Esophagus squamous epithelium (tissue), 5 donors: ENCODE measurements around the gene ANKRD23. TPM values are rescaled to one million over a fixed set of nuclear protein-coding genes. Genes with fewer than 3 reads are reported as not detected.

ENCODE experiments used
- DNase-seq: peaks from one replicate; lab custom pipeline; 2025; lab: John Stamatoyannopoulos, UW
- H3K27ac ChIP-seq, 4 donors: fragments of 200-600 bp; sonication (generic); one replicate each; pipeline ENCODE4 v1.5.1; 2016 to 2019; ENCODE audit warnings: mild to moderate bottlenecking in 1 of 4
- H3K27me3 ChIP-seq, 4 donors: fragments of 200-600 bp; sonication (generic); 1 replicate in 3 of 4; 2 replicates in 1 of 4; pipeline versions ENCODE4 v1.5.1 to v1.6.0; 2017 to 2021; ENCODE audit warnings: antibody characterized with exemption in 1 of 4
- H3K36me3 ChIP-seq, 3 donors: fragments of 200-600 bp; sonication (generic); one replicate each; pipeline ENCODE4 v1.5.1; 2016 to 2019
- H3K4me1 ChIP-seq, 3 donors: fragments of 200-600 bp; sonication (generic); one replicate each; pipeline ENCODE4 v1.5.1; 2017 to 2019
- H3K4me3 ChIP-seq, 4 donors: fragments of 200-600 bp; sonication (generic); 1 replicate in 3 of 4; 2 replicates in 1 of 4; pipeline ENCODE4 v1.5.1; 2016 to 2019; ENCODE audit warnings: mild to moderate bottlenecking in 2 of 4, moderate library complexity in 1 of 4
- H3K9me3 ChIP-seq, 3 donors: fragments of 200-600 bp; sonication (generic); one replicate each; pipeline ENCODE4 v1.5.1; 2016 to 2019
- CTCF ChIP-seq, 6 experiments: fragments of 450-650 bp in 4 of 6; fragments of 200-600 bp in 2 of 6; sonication (generic) in 2 of 6; IDR thresholded peaks; one replicate each; pipeline ENCODE4 v1.5.1; 2016 to 2019; ENCODE audit warnings: antibody characterized with exemption in 6 of 6, mild to moderate bottlenecking in 4 of 6, moderate library complexity in 4 of 6
- POLR2A ChIP-seq, 4 donors: fragments of 450-650 bp; IDR thresholded peaks; one replicate each; pipeline ENCODE4 v1.6.1; 2017; ENCODE audit warnings: antibody characterized with exemption in 4 of 4, mild to moderate bottlenecking in 4 of 4, moderate library complexity in 3 of 4
- WGBS, 2 donors: methylation state at CpG; one replicate each; pipeline ENCODE4 v1.1.5; 2018; 5-methylcytosine and 5-hydroxymethylcytosine counted together
- intact Hi-C: fragments of 100-400 bp; cut with DNase I; formaldehyde crosslinking; loops from one replicate; pipeline ENCODE4 v1.15.0; 2022
- small RNA-seq, 4 donors: library from RNA; depleted of rRNA; stranded (forward); fragments of <200 nt; gene quantifications; one replicate each; pipeline ENCODE3, GENCODE V24; 2016
- total RNA-seq, 4 donors: library from RNA; depleted of rRNA; stranded (reverse); fragments of >200 nt; gene quantifications; one replicate each; pipeline ENCODE4 v1.1.0, GENCODE V29; 2016
- donor health status: DM: yes; HTN: yes; CAD: no.

ANKRD23 gene
- total RNA-seq, 4 donors from 2014 or later = 1.00 to 3.4 (median 2.1) TPM

- 85 to 86% methylated on average over 6 to 9 of the region's 17 CpGs for WGBS, 2 donors
- peak overlapping the region; percentile 49 to 79 (median 68) for H3K27ac ChIP-seq
Measured at GRCh38 chr2:96788442-96789244, 55.2 kb downstream of the ANKRD23 start.

More at GRCh38 chr2:96788442-96789244, 55.2 kb downstream of the ANKRD23 start:
- Histone ChIP-seq H3K4me1 (peaks cover 23 to 40% (median 28%) of the 10 kb centered on the region in 3 donors), H3K9me3 (no peaks in the 10 kb centered on the region), H3K36me3 (no peaks in the 10 kb centered on the region), H3K4me3 (no peak overlapping the region), H3K27me3 (no peaks in the 10 kb centered on the region)
- TF ChIP-seq CTCF (IDR thresholded peaks at IDR 0.05) (no peak), POLR2A (IDR thresholded peaks at IDR 0.05) (no peak)
- no peak for DNase-seq
- intact Hi-C loops = no loop called here

Small RNA genes within 50 kb of the gene (small RNA-seq; reads per million reads assigned to genes)
- gene MIR3127 = 0.60 to 0.95 (median 0.63) reads per million in 4 donors

Other genes with a start within 250 kb of the ANKRD23 start
- gene KANSL3, start 205.7 kb downstream of the ANKRD23 start, total RNA-seq = 10 to 100 TPM; 16.0 to 45.2 (median 18.1) TPM
- gene FER1L5, start 201.3 kb downstream of the ANKRD23 start, total RNA-seq = under 1 TPM in 2 of 4 donors, not detected in 2; 0.13 to 0.19 TPM
- 10 to 100 TPM in 2 of 4 donors, 1 to 10 TPM in 2; 7.4 to 12.6 (median 10.5) TPM for gene LMAN2L, start 104.0 kb downstream of the ANKRD23 start, total RNA-seq
- gene CNNM4, start 83.1 kb downstream of the ANKRD23 start, total RNA-seq = 1 to 10 TPM; 3.4 to 8.5 (median 6.7) TPM
- 10 to 100 TPM in 1 of 4 donors, 1 to 10 TPM in 3; 3.7 to 10.2 (median 5.5) TPM for gene CNNM3, start 27.8 kb downstream of the ANKRD23 start, total RNA-seq
- gene ANKRD39, start 14.0 kb upstream of the ANKRD23 start, total RNA-seq = 10 to 100 TPM in 3 of 4 donors, 1 to 10 TPM in 1; 7.1 to 17.2 (median 14.0) TPM
- 10 to 100 TPM in 2 of 4 donors, 1 to 10 TPM in 2; 7.4 to 23.8 (median 12.8) TPM for gene SEMA4C, start 26.1 kb upstream of the ANKRD23 start, total RNA-seq
- gene FAM178B, start 142.6 kb upstream of the ANKRD23 start, total RNA-seq = under 1 TPM in 1 of 4 donors, not detected in 3; 0.72 TPM